CD4-positive, alpha-beta T cell treated with Interleukin-4 for 4 hours (primary cell): ENCODE data around the gene TEAD4.

ENCODE experiments used
- DNase-seq: peaks from one replicate; pipeline ENCODE4 v3.0.0-alpha.2; 2020

TEAD4 gene

GRCh38 chr12:2960996-2961616 is 1.9 kb downstream of the TEAD4 start:
- DNase-seq: no peak

DNA sequence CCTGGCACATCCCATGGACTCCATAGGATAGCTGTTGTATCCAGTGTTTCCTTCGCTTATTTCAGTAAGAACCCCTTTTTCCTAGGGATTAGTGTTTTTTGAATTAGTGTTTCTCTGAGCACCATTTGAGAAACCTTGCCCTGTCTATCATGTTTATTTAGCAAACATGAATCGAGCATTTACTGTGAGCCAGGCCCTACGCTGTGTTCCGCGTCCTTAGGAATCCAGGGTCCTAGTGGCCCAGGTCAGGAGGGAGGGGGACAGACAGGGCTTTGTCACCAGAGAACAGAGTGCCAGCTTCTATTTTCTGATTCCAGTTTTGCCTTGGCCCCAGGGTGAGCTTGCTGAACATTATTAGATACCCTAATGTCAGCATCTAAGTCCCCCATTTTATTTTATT is 2.5 kb downstream of the TEAD4 start:
- DNase-seq: no peak

- no peak for DNase-seq
Observed at GRCh38 chr12:2963154-2963759, 4.1 kb downstream of the TEAD4 start.

DNA sequence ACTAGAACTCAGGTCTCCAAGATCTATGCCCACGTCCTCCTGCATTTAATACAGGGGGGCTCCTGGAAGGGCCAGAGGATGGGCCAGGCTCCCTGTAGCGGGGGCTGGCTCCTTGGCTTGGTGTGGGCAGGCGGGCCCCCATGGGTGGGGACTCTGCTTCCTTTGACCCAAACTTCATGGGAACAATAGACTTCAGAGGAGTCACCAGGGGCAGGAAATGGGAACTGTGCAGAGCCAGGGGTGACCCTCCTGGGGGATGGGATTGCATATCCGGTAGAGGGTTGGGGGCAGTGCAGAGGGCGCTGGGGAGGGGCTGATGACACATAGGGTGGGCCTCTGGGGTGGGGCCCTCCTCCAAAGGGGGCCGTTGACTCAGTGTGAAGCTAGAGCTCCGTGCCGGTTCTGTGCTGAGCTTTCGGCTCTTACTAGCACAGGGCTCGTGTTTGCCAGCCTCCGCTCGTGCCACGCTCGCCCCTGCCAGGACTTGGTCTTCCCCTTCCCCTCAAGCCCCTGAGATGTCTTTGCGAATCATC is 4.6 kb downstream of the TEAD4 start:
- DNase-seq: no peak

GRCh38 chr12:2967651-2968050 is 8.5 kb downstream of the TEAD4 start:
- no peak for DNase-seq

GRCh38 chr12:2970744-2971143 is 11.5 kb downstream of the TEAD4 start:
- DNase-seq: no peak

DNA sequence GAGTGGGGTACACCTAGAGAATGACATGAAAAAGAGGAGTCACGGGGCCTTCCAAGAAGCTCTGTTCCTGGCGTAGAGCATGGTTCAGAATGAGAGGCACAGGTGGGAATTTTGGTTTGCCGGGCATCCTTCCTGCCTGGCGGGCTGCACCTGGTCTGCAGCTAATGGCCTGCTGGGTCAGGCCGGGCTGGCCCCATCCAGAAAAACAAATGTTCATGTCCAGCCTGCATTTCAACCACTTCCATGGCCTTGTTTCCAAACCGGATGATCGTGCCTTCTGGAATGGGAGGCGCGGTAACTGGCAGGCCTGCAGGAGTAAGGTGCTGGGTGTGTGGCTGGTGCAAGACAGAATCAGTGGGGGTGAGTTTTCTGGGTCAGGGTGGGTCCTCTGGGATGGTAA is 14.4 kb downstream of the TEAD4 start:
- DNase-seq: no peak

DNA sequence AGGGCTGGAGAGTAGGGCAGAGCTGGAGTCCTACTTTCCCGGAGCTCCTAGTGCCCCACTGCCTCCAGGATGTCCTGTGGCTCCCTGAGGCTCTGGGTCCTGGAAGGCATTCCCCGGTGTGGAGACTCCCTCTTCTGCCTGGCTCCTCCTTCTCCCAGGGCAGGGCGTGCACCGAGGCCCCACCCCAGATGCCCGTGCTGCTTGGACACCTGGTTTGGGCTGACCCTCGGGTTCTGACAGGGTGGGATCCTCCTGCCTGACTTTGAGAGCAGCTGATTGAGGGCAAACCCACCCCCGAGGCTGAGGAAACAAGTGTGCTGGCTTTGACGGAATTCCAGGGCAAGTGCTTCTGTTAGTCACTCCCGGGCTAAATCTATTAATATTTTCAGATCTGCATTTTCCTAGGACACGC is 15.4 kb downstream of the TEAD4 start:
- no peak for DNase-seq

- DNase-seq: no peak
Observed at GRCh38 chr12:2976581-2976996, 17.4 kb downstream of the TEAD4 start.

DNA sequence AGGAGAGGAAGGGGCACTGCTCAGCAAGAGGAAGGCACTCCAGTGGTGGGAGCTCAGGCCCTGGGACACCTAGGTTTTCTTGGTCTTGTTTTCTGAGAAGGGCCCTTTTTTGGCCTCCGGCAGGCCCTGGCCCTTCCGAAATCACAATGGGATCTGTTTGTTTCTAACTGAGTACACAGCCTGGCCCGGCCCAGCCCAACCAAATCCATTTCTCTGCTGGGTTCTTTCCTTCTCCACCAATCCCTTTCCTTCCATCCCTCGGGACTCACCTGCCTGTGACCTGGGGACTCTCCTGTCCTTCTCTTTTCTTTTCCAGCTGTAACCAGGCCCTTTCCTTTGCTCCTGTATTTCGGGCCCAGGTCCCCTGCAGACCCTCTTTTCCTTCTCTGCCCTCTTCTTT is 18.6 kb downstream of the TEAD4 start:
- no peak for DNase-seq

DNA sequence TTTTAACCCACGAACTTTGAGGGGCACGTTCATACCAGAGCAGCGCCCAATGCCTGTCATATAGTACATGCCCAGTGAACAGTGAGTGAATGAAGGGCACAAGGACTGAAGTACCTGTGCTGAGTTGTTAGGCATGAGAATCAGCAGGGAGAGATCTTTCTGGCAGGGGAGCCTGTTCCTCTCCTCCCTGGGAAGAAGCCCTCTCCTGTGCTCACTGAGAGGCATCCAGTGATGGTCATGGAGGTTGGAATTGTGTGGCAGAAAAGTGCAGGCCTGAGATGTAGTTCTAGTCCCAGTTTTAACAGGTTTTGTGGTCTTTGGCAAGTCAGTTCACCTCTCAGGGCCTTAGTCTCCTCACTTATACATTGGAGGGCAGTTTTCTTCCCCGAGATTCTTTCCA is 20.6 kb downstream of the TEAD4 start:
- DNase-seq: no peak

GRCh38 chr12:2980630-2981029 is 21.4 kb downstream of the TEAD4 start:
- no peak for DNase-seq

- DNase-seq: no peak
Observed at GRCh38 chr12:2982361-2982760, 23.2 kb downstream of the TEAD4 start.

GRCh38 chr12:2984249-2984648 is 25.1 kb downstream of the TEAD4 start:
- no peak for DNase-seq

DNA sequence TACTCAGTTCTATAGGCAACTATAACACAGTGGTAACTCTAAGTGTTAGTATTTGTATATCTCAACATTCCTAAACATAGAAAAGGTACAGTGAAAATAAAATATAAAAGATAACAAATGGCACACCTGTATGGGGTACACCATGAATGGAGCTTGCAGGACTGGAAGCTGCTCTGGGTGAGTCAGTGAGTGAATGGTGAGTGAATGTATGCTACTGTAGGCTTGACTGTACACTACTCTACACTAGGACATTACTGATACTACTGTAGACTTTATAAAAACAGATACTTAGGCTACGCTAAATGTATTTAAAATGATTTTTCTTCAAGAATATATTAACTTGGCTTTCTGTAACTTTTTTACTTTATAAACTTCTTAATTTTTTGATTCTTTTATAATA is 25.5 kb downstream of the TEAD4 start:
- DNase-seq: no peak

DNA sequence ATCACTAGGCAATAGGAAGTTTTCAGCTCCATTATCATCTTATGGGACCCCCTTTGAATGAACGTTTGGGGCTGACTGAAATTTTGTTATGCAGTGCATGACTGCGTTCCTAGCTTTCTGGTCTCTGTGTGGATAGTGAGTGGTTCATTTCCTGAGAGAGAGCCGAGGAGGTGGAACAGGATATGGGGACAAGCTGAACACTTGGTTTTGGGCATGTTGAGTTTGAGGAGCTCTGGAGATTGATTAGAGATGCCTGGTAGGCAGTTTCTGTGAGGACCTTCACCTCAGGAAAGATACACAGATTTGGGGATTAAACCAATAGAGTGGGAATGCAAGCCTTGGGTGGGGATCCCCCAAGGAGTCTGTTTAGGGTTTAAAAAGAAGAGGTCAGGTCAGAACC is 27.7 kb downstream of the TEAD4 start:
- DNase-seq: no peak

DNA sequence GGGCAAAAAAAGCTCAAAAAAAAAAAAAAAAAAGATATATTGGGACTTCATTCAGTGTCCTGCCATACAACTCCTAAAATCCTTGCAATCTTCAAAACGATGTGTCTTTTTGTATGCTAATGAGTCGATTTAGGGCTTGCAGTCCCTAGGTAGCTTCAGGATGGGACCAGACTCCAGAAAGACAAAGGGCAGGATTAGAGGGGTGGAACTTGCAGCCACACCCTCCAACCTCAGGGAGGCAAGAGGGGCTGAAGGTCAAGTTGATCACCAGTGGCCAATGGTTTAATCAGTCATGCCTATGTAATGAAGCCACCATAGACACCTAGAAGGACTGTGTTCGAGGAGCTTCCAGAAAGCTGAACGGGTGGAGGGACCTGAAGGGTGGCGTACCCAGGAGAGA is 29.3 kb downstream of the TEAD4 start:
- DNase-seq: no peak

DNA sequence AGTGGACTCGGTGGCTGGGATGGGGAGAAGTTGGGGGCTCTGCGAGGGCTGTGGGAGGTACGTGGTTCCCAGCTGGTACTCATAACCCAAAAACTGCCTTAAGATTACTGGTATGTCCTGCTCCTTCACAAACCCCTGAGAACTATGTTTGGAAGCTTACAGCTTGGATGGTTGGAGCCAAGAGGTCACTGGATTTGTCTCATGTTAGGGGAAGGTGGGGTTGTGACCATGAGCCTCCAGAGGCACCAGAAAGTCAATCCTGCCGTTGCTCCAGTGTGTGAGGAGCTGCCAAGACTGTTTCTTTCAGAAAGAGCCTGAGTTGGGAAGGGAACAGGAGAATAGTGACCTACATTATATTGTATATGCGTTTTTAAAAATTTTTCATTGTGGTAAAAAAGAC is 33.5 kb downstream of the TEAD4 start:
- DNase-seq: no peak

DNA sequence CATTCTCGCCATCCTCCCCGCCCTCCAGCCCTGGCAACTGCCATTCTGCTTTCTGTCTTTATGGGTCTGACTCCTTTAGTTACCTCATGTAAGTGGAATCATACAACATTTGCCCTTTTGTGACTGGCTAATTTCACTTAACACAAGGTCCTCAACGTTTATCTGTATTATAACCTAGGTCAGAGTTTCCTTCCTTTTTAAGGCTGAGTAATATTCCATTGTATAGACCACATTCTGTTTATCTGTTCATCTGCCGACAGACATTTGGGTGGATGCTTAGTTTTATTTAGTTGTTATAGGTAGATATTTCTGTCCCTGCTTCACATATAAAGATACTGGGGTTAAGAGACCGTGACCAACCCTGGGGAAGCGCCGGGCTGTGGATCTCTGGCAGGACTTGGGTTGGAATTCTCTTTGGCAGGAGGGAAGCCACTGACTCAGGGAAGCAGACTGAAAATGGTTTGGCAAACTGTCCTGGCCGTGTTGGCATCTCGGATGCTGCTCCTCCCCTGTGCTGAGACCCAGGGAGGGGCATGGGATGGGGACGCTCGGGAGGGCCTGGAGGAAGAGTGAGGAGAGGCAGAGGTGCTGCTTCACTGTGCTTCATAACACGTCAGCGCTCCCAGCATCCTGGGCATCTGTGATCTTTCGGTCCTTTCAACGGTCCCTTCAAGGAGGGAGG is 38.9 kb downstream of the TEAD4 start:
- DNase-seq: no peak

- DNase-seq: no peak
Observed at GRCh38 chr12:2998789-2999264, 39.6 kb downstream of the TEAD4 start.

DNA sequence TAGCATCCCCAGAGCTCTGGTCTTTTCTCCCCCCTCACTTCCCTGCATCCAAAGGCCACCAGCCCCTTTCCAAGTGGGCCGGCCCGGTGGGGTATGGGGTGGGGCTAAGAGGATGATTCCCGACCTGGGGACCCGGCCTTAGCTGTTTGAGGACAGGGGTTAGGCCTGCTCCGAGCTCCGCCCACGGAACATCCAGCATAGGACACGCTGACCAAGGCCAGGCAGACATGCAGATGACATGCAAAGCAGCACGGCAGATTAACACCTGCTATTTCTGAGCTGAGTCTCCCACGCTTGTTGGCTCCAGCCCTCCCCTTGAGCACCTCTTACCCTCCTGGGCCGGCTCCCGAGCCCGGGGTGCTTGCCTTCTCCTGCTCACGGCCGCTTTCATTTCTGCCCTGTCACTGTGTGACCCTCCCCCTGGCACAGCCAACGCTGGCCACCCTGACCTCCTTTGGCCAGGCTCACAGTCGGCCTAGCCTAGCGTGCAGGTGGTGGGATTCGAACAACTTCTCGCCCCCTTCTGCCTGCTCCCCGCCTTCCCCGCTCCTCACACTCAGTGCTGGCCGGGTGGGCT is 40.2 kb downstream of the TEAD4 start:
- no peak for DNase-seq

- no peak for DNase-seq
Observed at GRCh38 chr12:3000548-3001275, 41.5 kb downstream of the TEAD4 start.

GRCh38 chr12:3002646-3003045 is 43.4 kb downstream of the TEAD4 start:
- no peak for DNase-seq
